Activated CD4-positive, alpha-beta T cell treated with anti-CD3 and anti-CD28 coated beads, Interleukin-2, amount 50 U/mL, for 24 hours (primary cell): Measurements from ENCODE around the gene PPP2R3B.
A peak's percentile ranks its signal among the peaks of the same experiment; 100 is the strongest.
"Not testable (repeated sequence)": the region's sequence is repeated elsewhere in the genome, so short reads cannot be mapped to it uniquely, and the experiment has no call there.

ENCODE experiments used
- DNase-seq, 2 donors: peaks; one replicate each; pipeline ENCODE4 v3.0.0-alpha.2; 2020; ENCODE audit warnings: low read depth in 1 of 2, low spot score in 1 of 2

The PPP2R3B gene

DNA sequence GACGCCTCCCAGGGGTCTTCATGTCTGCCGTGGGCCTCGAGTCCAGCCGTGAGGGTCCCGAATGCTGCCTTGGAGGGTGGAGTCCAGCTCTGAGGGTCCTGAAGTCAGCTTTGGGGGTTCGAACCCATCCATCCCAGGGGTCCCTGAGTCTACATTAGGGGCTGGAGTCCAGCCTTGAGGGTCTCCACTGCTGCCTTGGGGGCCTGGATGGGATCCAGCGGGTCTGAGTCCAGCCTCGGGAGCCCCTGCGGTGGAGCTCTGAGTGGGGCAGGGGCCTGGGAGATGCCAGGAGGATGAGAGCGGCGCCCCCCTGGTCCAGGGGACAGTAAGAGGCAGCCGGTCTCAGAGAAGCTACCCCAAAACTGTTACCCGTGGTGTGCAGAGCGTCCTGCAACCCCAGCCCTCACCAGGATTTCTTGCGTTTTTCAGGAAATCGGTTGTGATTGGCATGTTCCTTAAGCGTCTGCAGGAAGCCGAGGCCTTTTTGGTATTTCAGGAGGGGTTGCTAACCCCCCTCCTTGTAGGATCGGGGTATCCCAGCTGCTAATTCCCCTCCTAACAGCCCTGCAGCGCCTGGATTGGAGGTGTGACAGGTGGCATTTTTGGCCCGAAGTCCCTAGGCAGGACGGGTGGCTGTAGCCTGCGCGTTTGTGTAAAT is 66.5 kb downstream of the PPP2R3B start:
- no peak for DNase-seq

DNA sequence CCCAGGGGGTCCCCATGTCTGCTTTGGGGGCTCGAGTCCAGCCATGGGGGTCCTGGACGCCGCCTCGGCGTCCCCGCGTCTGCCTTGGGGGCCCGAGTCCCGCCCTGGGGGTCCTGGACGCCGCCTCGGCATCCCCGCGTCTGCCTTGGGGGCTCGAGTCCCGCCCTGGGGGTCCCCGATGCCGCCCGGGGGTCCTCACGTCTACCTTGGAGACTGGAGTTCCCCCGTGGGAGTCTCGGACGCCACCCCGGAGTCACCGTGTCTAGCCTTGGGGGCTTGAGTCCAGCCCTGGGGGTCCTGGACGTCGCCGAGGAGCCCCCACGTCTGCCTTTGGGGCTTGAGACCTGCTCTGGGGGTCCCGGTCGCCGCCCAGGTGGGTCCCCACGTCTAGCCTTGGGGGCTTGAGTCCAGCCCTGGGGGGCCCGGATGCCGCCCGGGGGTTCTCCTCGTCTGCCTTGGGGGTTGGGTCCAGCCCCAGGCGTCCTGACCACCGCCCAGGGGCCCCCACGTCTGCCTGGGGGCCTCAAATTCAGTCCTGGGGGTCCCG is 67.1 kb downstream of the PPP2R3B start:
- DNase-seq: no peak

DNA sequence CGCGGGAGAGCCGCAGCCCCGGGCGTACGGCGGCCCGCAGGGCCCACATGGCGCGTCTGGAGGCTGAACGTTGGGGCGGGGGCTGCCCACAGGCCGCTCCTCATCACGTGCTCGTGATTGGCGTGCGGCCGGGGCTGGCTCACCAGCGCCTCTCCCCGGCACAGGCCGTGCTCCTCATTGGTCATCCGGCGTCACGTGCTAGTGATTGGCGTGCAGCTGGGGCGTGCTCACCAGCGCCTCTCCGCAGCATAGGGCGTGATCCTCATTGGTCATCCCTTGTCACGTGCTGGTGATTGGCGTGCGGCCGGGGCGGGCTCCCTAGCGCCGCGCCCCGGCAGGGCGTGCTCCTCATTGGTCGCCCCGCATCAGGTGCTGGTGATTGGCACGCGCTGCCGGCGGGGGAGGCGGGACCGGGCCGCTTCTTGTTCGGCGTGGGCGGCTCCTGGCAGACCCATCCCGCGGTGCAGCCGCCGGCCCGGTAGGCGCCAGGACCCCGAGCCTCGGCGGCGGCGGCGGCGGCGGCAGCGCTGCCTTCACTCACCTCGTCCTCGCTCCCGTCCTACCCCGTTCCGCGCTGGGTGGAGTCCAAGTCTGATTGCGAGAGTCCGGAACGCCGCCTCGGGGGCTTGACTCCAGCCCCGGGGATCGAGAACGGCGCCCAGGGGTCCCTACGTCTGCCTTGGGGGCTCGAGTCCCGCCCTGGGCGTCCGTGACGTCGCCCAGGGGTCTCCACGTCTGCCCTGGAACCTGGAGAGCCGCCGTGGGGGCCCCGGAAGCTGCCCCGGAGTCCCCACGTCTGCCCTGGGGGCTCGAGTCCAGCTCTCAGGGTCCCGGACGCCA is 67.7 kb downstream of the PPP2R3B start, which contains the start of gene GTPBP6:
TSS of gene GTPBP6 (minus strand) at position 58 of the 840 bp plus-strand sequence. CDS start at position 49, 9 bp downstream.
- DNase-seq: peak; percentile 92 to 99

DNA sequence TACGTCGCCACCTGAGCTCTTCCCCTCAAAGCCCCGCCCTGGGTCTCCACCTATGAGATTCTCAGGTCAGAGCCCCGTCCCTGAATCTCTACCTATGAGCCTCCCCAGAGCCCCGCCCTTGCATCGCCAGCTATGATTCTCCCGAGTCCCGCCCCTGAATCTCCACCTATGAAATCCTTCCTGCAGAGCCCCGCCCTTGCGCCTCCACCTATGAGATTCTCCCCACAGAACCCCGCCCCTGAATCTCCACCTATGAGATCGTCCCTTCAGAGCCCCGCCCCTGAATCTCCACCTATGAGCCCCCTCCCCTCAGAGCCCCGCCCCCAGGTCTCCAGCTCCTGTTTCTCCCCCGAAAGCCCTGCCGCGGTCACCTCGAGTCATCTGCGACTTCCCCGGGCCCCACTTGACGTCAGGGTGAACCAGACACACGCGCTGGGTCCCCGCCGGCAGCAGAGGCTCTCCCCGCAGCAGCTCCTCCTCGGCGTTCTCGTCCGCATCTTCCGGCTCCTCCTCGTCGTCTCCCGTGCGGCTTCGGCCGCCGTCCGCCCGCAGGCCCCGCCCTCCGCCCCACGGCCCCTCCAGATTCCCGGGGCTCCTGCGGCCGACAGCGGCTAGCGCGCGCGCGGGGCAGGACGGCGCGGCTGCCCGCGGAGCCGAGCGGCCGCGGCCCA is 68.5 kb downstream of the PPP2R3B start:
- peak; percentile 95 to 98 for DNase-seq

DNA sequence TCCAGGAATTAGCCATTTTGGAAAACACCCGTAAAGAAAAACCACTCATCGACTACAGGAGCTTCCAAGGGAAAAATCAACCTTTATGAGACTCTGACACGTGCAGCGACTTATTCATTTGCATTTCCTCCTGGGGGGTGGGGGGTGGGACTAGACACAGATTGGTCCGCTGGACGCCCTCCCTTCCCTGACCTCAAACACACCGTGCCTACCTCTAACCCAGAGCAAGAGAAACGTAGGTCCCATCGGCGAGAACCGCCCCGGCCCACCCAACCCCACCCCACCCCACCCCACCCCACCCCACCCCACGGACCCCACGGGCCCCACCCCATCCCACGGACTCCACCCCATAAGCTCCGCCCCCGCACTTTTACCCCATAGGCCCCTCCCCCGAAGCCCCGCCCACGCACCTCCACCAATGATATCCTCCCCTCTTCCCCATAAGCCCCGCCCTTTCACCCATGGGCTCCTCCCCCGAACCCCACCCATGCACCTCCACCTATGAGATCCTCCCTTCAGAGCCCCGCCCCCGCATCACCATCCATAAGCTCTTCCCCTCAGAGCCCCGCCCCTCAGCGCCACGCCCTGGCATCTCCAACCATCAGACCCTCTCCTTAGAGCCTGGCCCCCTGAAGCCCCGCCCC is 69.2 kb downstream of the PPP2R3B start:
- no peak for DNase-seq

DNA sequence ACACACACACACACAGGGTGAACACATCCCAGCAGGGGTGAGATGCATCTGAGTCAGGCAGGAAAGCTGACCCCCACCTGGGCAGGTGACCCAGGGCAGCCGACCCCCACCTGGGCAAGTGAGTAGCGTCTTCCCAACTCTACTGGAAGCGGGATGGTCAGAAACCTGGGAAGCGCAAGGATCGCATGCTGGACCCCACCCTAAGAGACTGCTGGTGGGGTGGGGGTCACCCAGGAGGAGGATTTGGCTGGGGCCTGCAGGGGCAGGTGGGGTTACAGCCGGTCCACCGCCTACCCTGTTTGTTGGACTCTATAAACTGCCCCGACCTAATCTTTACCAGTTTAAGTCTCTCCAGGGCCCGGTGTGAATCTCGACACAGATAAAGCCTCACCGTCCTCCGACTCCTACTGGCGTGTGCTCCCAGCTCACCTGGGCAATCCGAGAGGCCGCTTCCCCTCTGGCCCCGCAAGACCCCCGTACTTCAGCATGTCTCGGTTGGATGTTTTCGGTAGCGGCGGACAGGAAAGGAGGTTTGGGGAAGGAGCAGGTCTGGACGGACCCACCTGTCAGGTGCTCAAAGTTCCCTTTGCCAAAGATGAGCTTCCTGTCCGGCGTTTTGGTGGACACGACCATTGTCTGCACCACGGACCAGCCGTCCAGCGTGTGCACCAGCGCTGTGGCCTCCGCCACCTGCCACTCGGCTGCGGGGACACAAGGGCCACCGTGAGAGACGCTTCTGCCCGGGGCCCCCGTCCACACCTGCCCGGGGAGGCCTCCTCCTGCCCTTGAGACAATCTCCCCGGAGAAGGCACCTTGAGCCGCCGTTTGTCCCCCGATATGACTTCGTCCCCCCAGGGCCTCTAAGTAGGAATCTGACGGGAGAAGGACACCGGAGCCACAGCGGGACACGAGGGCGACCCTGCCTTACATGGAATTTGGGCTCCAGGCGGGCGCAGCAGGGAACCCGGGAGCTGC is 70.1 kb downstream of the PPP2R3B start:
- DNase-seq: no peak

DNA sequence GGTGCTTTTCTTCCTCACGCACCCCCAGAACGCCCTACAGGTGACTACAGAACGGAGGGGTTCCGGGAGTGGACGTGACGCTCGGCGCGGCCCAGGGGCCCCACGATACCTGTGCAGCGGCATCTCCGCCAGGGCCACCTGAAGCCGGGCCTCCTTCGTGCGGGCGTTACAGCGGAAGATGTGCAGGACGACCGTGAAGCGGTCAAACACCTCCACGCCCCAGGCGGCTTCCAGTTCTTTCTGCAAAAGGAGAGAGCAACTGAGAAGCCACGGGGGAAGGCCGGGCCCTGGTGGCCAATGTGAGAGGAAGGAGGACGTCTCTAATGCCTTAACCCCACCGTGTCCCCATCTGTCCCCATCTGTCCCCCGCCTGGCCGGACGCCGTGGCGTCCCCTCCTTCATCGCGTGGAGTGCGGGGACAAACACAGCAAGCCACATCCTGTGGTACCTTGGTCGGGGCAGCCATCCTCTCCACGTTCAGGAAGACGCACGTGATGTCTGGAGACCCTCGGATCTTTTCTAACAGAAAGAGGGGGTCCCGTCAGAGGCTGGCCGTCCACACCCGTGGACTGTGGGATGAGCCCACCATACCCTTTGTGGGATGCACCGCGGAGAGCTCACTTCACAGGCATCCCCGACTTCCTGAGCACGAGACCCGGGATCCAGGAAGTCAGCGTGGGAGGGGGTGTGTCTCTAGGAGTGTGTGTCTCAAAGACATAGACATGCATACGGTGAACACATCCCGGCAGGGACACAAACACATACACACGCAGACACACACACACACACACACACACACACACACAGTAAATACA is 71.7 kb downstream of the PPP2R3B start:
- DNase-seq: no peak

DNA sequence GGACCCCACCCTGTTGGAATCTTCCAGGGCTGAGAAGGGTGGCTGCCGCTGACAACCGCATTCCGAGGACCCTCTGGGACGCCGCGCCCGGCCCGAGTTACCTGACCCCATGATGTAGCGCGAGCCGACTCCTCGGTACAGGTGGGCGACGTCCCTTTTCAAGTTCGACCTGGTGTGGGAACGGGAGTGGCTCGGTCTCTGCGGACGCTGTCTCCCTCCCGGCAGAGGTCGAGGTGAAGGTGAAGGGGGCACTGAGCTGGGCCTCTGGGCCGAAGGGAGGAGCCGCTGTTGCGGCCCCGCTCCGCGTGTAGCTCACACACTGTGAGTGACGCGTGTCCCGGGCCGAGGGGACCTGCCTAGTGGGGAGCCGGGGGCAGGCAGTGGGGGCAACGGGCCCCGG is 72.7 kb downstream of the PPP2R3B start:
- no peak for DNase-seq

DNA sequence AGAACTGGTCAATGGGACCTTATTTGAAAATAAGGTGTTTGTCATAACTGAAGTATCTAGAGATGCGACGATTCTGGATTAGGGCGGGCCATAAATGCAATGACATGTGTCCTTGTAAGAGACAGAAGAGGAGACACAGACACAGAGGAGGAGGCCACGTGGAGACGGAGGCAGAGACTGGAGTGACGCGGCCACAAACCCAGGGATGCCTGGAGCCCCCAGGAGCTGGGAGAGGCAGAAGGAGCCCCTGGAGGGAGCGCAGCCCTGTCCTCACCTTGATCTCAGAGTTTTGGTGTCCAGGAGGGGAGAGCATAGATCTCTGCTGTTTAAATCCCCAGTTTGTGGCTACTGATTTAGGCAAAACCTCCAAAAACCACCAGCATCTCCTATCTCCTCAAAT is 73.2 kb downstream of the PPP2R3B start:
- DNase-seq: no peak

DNA sequence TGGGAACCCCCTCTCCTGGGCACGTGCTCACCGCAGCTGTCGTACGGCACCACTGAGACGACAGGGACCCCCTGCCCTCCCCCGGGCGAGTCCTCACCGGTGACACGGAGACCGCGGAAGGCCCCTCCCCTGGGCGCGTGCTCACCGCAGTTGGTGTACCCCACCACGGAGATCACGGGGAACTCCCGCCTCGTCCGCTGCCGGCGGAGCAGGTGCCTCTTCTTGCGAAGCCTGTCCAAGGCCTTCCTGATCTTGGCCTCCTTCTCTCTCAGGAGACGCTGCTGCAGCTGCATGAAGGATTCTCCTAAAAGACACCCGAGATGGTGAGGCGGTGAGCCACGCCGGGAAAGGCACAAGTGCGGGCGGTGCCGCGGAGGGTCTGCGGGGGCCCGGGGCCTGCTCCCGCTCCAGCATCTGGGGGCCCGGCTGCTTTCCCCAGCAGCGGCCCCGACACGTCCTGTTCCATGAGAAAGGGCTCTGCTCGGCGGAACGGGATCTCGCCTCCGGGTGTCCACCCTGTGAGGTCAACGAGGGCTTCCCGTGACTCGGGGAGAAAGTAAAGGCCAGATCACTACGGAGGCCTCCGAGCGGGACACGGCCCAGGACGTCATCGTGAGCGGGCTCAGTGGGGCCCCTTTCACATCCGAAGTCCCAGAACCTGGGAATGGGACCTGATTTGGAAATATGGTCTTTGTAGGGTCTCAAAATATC is 73.9 kb downstream of the PPP2R3B start:
- DNase-seq: no peak

DNA sequence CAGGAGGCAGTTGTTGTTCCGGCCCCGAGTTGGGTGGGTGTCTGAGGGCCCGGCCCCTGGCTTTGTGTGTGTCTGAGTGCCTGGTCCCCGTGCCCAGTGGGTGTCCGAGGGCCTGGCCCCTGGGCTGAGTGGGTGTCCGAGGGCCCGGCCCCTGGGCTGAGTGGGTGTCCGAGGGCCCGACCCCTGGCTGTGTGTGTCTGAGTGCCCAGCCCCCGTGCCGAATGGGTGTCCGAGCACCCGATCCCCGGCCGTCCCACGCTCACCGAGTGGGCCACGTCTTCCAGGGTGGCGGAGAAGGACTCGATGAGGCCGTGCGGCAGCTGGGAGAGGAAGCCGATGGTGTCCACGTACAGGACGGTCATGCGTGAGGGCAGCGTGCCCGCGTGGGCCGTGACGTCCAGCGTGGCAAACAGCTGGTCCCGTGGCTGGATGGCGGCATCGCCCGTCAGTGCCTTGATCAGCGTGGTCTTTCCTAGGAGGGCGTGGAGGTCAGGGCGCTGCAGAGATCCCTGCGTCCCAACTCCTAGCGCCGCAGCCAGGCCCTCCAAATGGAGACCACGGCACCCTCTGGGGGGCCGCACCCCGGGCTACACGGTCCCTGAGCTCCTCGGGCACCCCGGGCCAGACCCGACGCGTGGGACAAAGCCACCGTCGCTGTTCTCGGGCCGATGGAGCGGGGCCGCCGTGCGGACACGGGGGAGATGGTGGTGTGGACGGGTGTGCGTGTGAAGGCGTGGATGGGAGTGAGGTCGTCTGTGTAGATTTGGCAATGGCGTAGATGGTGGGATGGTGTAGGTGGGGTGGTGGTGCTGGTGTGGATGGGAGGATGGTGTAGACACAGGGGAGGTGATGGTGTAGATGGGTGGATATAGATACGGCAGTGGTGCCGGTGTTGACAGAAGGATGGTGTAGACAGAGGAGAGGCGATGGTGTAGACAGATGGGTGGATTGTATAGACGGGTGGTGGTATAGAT is 75.3 kb downstream of the PPP2R3B start:
- no peak for DNase-seq

DNA sequence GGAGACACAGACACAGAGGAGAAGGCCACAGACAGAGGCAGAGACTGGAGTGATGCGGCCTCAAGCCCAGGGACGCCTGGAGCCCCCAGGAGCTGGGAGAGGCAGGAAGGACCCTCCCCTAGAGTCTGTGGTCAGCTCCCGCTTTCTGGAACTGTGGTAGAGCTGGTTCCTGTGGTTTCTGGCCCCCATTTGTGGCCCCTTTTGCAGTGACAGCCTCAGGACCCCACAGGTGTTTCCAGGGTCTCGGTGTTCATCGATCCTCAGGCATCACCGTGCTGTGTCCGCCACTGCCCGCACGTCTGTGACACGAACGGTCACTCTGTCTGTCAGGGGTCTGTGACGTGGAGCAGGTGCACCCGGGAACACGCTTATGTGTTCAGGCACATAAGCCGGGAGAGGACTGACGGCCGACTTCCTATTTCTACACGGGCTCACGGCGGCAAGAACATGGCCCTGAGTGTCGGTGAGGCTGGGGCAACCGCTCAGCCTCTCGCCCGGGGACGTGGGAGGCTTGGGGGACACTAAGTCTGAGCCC is 76.0 kb downstream of the PPP2R3B start:
- DNase-seq: no peak

DNA sequence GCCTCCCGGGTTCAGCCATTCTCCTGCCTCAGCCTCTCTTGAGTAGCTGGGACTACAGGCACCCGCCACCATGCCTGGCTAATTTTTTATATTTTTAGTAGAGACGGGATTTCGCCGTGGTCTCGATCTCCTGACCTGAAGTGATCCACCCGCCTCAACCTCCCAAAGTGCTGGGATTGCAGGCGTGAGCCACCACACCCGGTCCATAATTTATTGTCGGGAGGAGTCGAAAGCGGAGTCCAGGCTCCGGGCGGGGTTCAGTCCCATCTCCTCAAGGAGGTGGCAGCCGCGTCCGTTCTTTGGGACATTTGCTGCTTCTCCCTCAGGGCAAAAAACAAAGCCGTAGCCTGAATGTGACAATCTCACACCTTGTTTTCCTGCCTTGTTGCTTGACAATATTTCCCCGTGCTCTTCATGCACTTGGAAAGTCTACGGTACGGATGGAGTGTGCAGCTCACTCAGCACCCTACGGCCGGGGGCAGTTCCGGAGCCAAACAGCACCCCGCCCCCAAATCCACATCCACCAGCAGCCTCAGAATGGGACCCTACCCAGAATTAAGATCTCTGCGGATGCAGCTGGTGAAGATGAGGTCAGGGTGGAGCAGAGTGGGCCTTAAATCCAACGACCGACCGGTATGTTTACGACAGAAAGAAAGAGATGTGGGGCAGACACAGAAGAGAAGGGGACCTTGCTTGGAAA is 77.7 kb downstream of the PPP2R3B start:
- DNase-seq: no peak

DNA sequence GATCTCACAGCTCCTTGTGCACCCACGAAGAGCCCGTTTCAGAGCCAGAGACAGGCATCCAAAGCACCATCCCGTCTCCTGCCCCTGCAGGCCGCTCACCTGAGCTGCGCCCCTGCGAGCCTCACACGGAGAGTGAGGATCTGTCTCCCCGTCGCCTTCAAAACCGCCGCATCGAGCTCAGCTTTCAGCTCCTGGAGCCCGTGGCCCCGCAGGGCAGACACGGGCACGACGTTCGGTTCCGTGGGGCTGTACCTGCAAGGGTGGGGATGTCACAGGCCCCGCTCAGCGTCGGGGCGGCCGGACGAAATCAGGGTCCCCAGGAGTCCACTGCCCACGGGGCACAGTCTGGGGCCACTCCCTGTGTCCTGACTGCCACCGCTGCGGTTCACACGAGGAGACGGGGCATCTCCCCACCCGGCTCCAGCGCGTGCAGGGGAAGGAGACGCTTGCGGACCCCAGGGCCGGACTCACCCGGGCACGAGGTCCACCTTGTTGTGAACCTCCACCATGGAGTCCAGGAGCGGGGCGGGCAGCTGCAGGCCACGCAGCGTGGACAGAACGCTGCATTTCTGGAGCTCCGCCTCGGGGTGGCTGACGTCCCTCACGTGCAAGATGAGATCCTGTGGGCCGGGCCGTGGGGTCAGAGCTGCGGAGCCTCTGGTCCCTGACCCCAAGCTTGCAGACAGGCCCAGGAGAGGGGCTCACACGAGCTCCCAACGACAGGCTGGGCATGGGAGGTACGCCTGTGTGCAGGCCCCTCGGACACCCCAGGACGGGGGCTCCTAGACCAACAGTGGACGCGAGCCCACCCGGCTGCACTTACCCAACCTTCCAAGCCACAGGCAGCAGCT is 79.2 kb downstream of the PPP2R3B start:
- DNase-seq: no peak

DNA sequence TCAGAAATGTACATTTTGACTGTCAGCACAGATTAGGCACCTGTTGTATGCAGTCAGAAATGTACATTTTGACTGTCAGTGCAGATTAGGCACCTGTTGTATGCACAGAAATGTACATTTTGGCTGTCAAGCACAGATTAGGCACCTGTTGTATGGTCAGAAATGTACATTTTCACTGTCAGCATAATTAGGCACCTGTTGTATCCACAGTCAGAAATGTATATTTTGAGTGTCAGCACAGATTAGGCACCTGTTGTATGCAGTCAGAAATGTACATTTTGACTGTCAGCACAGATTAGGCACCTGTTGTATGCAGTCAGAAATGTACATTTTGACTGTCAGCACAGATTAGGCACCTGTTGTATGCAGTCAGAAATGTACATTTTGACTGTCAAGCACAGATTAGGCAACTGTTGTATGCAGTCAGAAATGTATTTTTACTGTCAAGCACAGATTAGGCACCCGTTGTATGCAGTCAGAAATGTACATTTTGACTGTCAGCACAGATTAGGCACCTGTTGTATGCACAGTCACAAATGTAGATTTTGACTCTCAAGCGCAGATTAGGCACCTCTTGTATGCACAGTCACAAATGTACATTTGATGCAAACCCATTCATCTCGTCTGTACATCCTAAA is 80.0 kb downstream of the PPP2R3B start:
- not testable (repeated sequence) for DNase-seq
